GM18505 (cell line): ENCODE data around the gene TXNIP.

Experiments used
- ATAC-seq: cut with Tn5 transposase; IDR thresholded peaks from one replicate; pipeline ENCODE4 v1.9.1; 2021; ENCODE audit not compliant: unreplicated experiment
- POLR2A ChIP-seq: IDR thresholded peaks from 4 replicates; pipeline ENCODE4 v1.6.1; 2011; ENCODE audit warnings: borderline replicate concordance; ENCODE audit not compliant: insufficient read depth, insufficient read length; ENCODE audit errors: extremely low read depth

The TXNIP gene

GRCh38 chr1:146021050-146021445 is 24.7 kb upstream of the TXNIP start:
- no peak for ATAC-seq
- no peak for TF ChIP-seq POLR2A

GRCh38 chr1:146020058-146021049 is 24.0 kb upstream of the TXNIP start:
- no peak for TF ChIP-seq POLR2A
- no peak for ATAC-seq

GRCh38 chr1:146019231-146020057 is 23.1 kb upstream of the TXNIP start:
- TF ChIP-seq POLR2A, result no peak
- no peak for ATAC-seq

GRCh38 chr1:146016891-146017290 is 20.5 kb upstream of the TXNIP start:
- no peak for TF ChIP-seq POLR2A
- no peak for ATAC-seq

- no peak for TF ChIP-seq POLR2A
- ATAC-seq, result no peak
Observed at GRCh38 chr1:146013559-146013922, 17.2 kb upstream of the TXNIP start.

- TF ChIP-seq POLR2A, result no peak
Observed at GRCh38 chr1:146012703-146013558, 16.6 kb upstream of the TXNIP start.

GRCh38 chr1:146010126-146010738 is 13.9 kb upstream of the TXNIP start:
- TF ChIP-seq POLR2A, result no peak
- no peak for ATAC-seq

More at GRCh38 chr1:146012703-146013558, 16.6 kb upstream of the TXNIP start:
- no peak for ATAC-seq

- TF ChIP-seq POLR2A, result no peak
- no peak for ATAC-seq
Observed at GRCh38 chr1:146007489-146008133, 11.2 kb upstream of the TXNIP start.

- ATAC-seq, result no peak
Observed at GRCh38 chr1:146001709-146002108, 5.3 kb upstream of the TXNIP start.

GRCh38 chr1:145999321-146000024 is 3.1 kb upstream of the TXNIP start:
- ATAC-seq, result no peak
- no peak for TF ChIP-seq POLR2A

More at GRCh38 chr1:146001709-146002108, 5.3 kb upstream of the TXNIP start:
- no peak for TF ChIP-seq POLR2A

GRCh38 chr1:145997718-145998023 is 1.3 kb upstream of the TXNIP start:
- no peak for ATAC-seq
- TF ChIP-seq POLR2A, result no peak

- peak; percentile 62 for TF ChIP-seq POLR2A
- ATAC-seq, result peak; percentile 19
Observed at GRCh38 chr1:145997016-145997717, 788 bp upstream of the TXNIP start.

- no peak for ATAC-seq
- no peak for TF ChIP-seq POLR2A
Observed at GRCh38 chr1:145995964-145996432, 381 bp downstream of the TXNIP start.
